HCT116 (cell line): ENCODE measurements around the gene OSCP1. TPM values are rescaled to one million over a fixed set of nuclear protein-coding genes. Genes with fewer than 3 reads are reported as not detected.

Experiments
- ATAC-seq: fragments of 200-7000 bp; cut with Tn5 transposase; 2 replicates; pipeline ENCODE4 v1.9.1; 2020; ENCODE audit warnings: mild to moderate bottlenecking, moderate library complexity
- BruUV-seq: library from RNA; stranded (reverse); fragments of 400-500 nt; replicated peaks from 2 replicates; lab custom pipeline; 2021; lab: Mats Ljungman, UMichigan
- CTCF ChIA-PET: fragments of 300-600 bp; sonication (Branson Sonifier 250); formaldehyde crosslinking; loops from one replicate; lab custom pipeline; 2021; ENCODE audit warnings: antibody characterized with exemption; lab: Charles Lee
- POLR2A ChIA-PET: fragments of 300-600, 350-600 bp; sonication (Branson Sonifier 250); formaldehyde crosslinking; loops from one replicate; lab custom pipeline; 2021; ENCODE audit warnings: antibody characterized with exemption; lab: Charles Lee
- RAD21 ChIA-PET, 2 experiments: fragments of 300-600 bp; sonication (Branson Sonifier 250); formaldehyde crosslinking; loops; one replicate each; lab custom pipeline; 2023; ENCODE audit warnings: low total read pairs in 2 of 2; ENCODE audit not compliant: uncharacterized antibody in 2 of 2, unreplicated experiment in 2 of 2, low non-redundant PET in 1 of 2; lab: Charles Lee
- DNase-seq: peaks from one replicate; pipeline ENCODE4 v3.0.0-alpha.2; 2010; ENCODE audit warnings: low read depth, low spot score
- H2AFZ ChIP-seq: fragments of 200-600 bp; shearing (Covaris generic), sonication (generic); 2 replicates; pipeline ENCODE4 v1.6.1; 2017; ENCODE audit warnings: low read depth, mixed run types, mixed read lengths, antibody characterized with exemption, low read length; ENCODE audit not compliant: poor library complexity, severe bottlenecking
- H3K27ac ChIP-seq: 2 replicates; pipeline ENCODE4 v1.5.1; 2012; ENCODE audit warnings: low read depth, low read length
- H3K27me3 ChIP-seq: fragments of 200-600 bp; sonication (generic); 2 replicates; pipeline ENCODE4 v1.6.1; 2016; ENCODE audit warnings: mixed run types, low read length, mixed read lengths; ENCODE audit not compliant: insufficient read depth
- H3K36me3 ChIP-seq, 2 experiments: fragments of 200-500 bp in 1 of 2; fragments of 200-600 bp in 1 of 2; sonication (Bioruptor generic) in 1 of 2; sonication (generic) in 1 of 2; 2 replicates each; pipeline versions ENCODE4 v1.5.1 to v1.6.1; 2014 to 2016; ENCODE audit warnings: low read length in 2 of 2, inconsistent platforms in 1 of 2, mixed read lengths in 1 of 2, mixed run types in 1 of 2; ENCODE audit not compliant: insufficient read depth in 2 of 2, control insufficient read depth in 1 of 2
- H3K4me1 ChIP-seq, 2 experiments: fragments of 200-600 bp in 1 of 2; sonication (generic) in 1 of 2; 2 replicates each; pipeline versions ENCODE4 v1.5.1 to v1.6.1; 2012 to 2017; ENCODE audit warnings: low read length in 2 of 2, inconsistent platforms in 1 of 2, mild to moderate bottlenecking in 1 of 2, mixed read lengths in 1 of 2, mixed run types in 1 of 2, moderate library complexity in 1 of 2; ENCODE audit not compliant: insufficient read depth in 2 of 2, control insufficient read depth in 1 of 2
- H3K4me2 ChIP-seq: fragments of 200-600 bp; sonication (generic); 2 replicates; pipeline ENCODE4 v1.6.1; 2017; ENCODE audit warnings: mixed run types, low read length, mixed read lengths
- H3K4me3 ChIP-seq, 2 experiments: fragments of 200-600 bp in 1 of 2; sonication (generic) in 1 of 2; replicated peaks in 1 of 2; 2 replicates each; pipeline ENCODE4 v1.5.1; 2011 to 2016; ENCODE audit warnings: low read length in 2 of 2, control low read depth in 1 of 2, low read depth in 1 of 2, mild to moderate bottlenecking in 1 of 2, mixed read lengths in 1 of 2, mixed run types in 1 of 2
- H3K79me2 ChIP-seq: fragments of 200-600 bp; sonication (generic); 2 replicates; pipeline ENCODE4 v1.6.1; 2017; ENCODE audit warnings: mild to moderate bottlenecking, mixed run types, low read length, moderate library complexity, mixed read lengths; ENCODE audit not compliant: insufficient read depth
- H3K9ac ChIP-seq: fragments of 200-600 bp; sonication (generic); 2 replicates; pipeline ENCODE4 v1.6.1; 2016; ENCODE audit warnings: low read length, mixed read lengths
- H3K9me2 ChIP-seq: fragments of 200-600 bp; sonication (generic), shearing (Covaris generic); 2 replicates; pipeline ENCODE4 v1.6.1; 2017; ENCODE audit warnings: mixed run types, mild to moderate bottlenecking, moderate library complexity; ENCODE audit not compliant: insufficient read depth
- H3K9me3 ChIP-seq, 2 experiments: fragments of 200-500 bp in 1 of 2; fragments of 200-600 bp in 1 of 2; sonication (Bioruptor generic) in 1 of 2; sonication (generic) in 1 of 2; 2 replicates each; pipeline ENCODE4 v1.6.1; 2014 to 2017; ENCODE audit warnings: low read length in 2 of 2, mixed read lengths in 2 of 2, inconsistent platforms in 1 of 2, low read depth in 1 of 2, mild to moderate bottlenecking in 1 of 2, mixed run types in 1 of 2, moderate library complexity in 1 of 2; ENCODE audit not compliant: control insufficient read depth in 1 of 2, insufficient read depth in 1 of 2
- H4K20me1 ChIP-seq: fragments of 200-600 bp; sonication (generic), shearing (Covaris generic); 2 replicates; pipeline ENCODE4 v1.6.1; 2017; ENCODE audit warnings: mixed run types, mild to moderate bottlenecking, moderate library complexity; ENCODE audit not compliant: insufficient read depth
- ATF3 ChIP-seq: IDR thresholded peaks from 2 replicates; pipeline ENCODE4 v1.6.1; 2012
- CBX3 ChIP-seq: IDR thresholded peaks from 2 replicates; pipeline ENCODE4 v1.6.1; 2012; ENCODE audit warnings: low read depth
- CEBPB ChIP-seq: IDR thresholded peaks from 2 replicates; pipeline ENCODE4 v1.6.1; 2012; ENCODE audit warnings: low read depth
- CTCF ChIP-seq, 3 experiments: fragments of 200-600 bp in 1 of 3; sonication (generic) in 1 of 3; IDR thresholded peaks in 2 of 3; conservative IDR thresholded peaks in 1 of 3; 2 replicates each; pipeline ENCODE4 v1.5.1; 2012 to 2017; ENCODE audit warnings: low read depth in 2 of 3, low read length in 2 of 3, antibody characterized with exemption in 1 of 3, borderline replicate concordance in 1 of 3, control low read depth in 1 of 3, mild to moderate bottlenecking in 1 of 3, mixed read lengths in 1 of 3, mixed run types in 1 of 3, moderate library complexity in 1 of 3; ENCODE audit not compliant: insufficient read depth in 1 of 3
- EGR1 ChIP-seq: IDR thresholded peaks from 2 replicates; pipeline ENCODE4 v1.6.1; 2012; ENCODE audit warnings: low read depth
- ELF1 ChIP-seq: IDR thresholded peaks from 2 replicates; pipeline ENCODE4 v1.6.1; 2012; ENCODE audit warnings: low read depth, borderline replicate concordance
- EZH2 ChIP-seq: fragments of 200-600 bp; sonication (generic); IDR thresholded peaks from 2 replicates; pipeline ENCODE4 v1.6.1; 2017; ENCODE audit warnings: antibody characterized with exemption, mixed run types
- EZH2phosphoT487 ChIP-seq: fragments of 200-600 bp; IDR thresholded peaks from 2 replicates; pipeline ENCODE4 v1.6.1; 2018; ENCODE audit warnings: antibody characterized with exemption, borderline replicate concordance
- FOSL1 ChIP-seq: IDR thresholded peaks from 2 replicates; pipeline ENCODE4 v1.6.1; 2012; ENCODE audit warnings: low read depth
- POLR2AphosphoS5 ChIP-seq: IDR thresholded peaks from 2 replicates; pipeline ENCODE4 v1.6.1; 2011; ENCODE audit warnings: mild to moderate bottlenecking, low read depth, low read length, moderate library complexity
- RAD21 ChIP-seq: IDR thresholded peaks from 2 replicates; pipeline ENCODE4 v1.6.1; 2012; ENCODE audit warnings: low read depth, mild to moderate bottlenecking
- SP1 ChIP-seq: IDR thresholded peaks from 2 replicates; pipeline ENCODE4 v1.6.1; 2012; ENCODE audit warnings: low read depth
- TCF7L2 ChIP-seq: IDR thresholded peaks from 2 replicates; pipeline ENCODE4 v1.7.0; 2011; ENCODE audit warnings: borderline replicate concordance, inconsistent platforms; ENCODE audit not compliant: insufficient read depth, insufficient read length; ENCODE audit errors: extremely low read depth
- ZFX ChIP-seq: fragments of 450-650 bp; IDR thresholded peaks from 2 replicates; pipeline ENCODE4 v1.6.1; 2017
- intact Hi-C: fragments of 100-400 bp; cut with micrococcal nuclease; formaldehyde crosslinking; loops from 2 replicates; pipeline ENCODE4 v1.10.0; 2022
- total RNA-seq: library from RNA; stranded (reverse); gene quantifications from one replicate; pipeline ENCODE4 v1.2.1, GENCODE V29; 2021; ENCODE audit not compliant: unreplicated experiment

OSCP1 gene
- total RNA-seq, 1 experiment from 2014 or later = 4.1 TPM

- TF ChIP-seq EZH2phosphoT487 (no peak), SP1 (no peak), CBX3 (no peak), TCF7L2 (no peak), ZFX (no peak), RAD21 (no peak), EGR1 (no peak)
These were observed 15.6 kb upstream of the OSCP1 start (continued) for GRCh38 chr1:36465731-36466369.

DNA sequence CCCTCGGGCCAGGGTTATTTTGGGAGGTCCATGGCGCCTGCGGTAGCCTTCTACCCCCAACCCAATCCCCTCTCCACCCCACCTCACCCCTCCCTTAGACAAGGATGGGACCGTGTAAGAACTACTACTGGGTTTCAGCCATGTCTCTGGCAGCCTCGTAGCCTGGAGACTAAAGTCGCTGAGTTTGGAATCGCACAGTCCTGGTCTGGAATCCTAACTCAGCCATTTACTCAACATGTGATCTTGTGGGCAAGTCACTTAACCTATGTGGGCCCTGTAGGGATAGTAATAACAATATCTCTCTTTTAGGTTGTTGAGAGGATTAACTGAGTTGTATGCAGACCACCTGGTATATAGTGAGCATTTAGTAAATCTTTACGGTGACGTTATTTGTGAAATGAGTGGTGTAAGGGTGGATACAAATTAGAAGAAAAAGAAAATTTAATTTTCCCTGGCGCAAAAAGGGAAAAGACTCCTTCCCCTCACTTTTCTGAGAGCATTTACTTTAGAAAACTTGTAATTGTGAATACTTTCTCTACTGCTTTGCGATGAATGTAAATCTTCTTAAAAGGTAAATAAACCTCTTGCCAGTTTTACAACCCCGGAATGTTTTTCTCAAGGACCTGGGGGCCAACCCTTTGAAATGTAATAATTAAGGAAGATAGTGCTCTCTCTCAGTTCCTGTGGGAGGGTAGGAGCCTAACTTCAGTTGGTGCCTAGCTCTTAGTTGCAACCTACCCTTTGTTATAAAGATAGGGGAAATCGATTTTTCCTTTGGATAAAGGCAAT lies 14.5 kb upstream of the OSCP1 start:
- no peak overlapping the region for H2AFZ ChIP-seq
- BruUV-seq = TSS peak; percentile 95
- peaks cover 28% of the 10 kb centered on the region for H3K79me2 ChIP-seq
- ChIA-PET POLR2A (interaction anchor here (0.6 to 2.0 kb wide), 4 partner anchors 10 to 28 kb away, joined by 3 to 20 read pairs (median 4); partner anchors contain the start of gene OSCP1), CTCF (interaction anchor here (0.7 to 1.3 kb wide), 2 partner anchors 10 to 15 kb away, joined by 3 read pairs; partner anchors contain the start of gene OSCP1), RAD21 (no interaction called here)
- peaks cover 11 to 25% of the 10 kb centered on the region in 2 experiments for H3K4me1 ChIP-seq
- H3K4me3 ChIP-seq = peak overlapping the region; percentile 73 to 100
- peak overlapping the region; percentile 90 for H3K4me2 ChIP-seq
- H3K27me3 ChIP-seq = no peaks in the 10 kb centered on the region
- ATAC-seq (peak; percentile 62), DNase-seq (no peak)
- H3K9ac ChIP-seq = peak overlapping the region; percentile 83
- intact Hi-C loops = no loop called here
- H3K9me2 ChIP-seq = no peaks in the 10 kb centered on the region
- no peaks in the 10 kb centered on the region for H3K9me3 ChIP-seq
- TF ChIP-seq POLR2AphosphoS5 (no peak), FOSL1 (no peak), ELF1 (no peak), CTCF (IDR thresholded peaks at IDR 0.05 in 2 of 3, conservative IDR thresholded peaks at IDR 0.05 in 1 of 3; ENCODE audit: borderline replicate concordance in 1 of 3, insufficient read depth in 1 of 3, low read depth in 2 of 3, low read length in 2 of 3) (no peak), EZH2 (no peak), EGR1 (no peak), CEBPB (no peak), ATF3 (no peak), ZFX (no peak)
- peaks cover 6 to 22% of the 10 kb centered on the region in 2 experiments; a peak in 3 of 4 replicates for H3K36me3 ChIP-seq
- H3K27ac ChIP-seq = peak overlapping the region; percentile 84
- H4K20me1 ChIP-seq = no peaks in the 10 kb centered on the region
